ENCODE results near the gene ARHGEF19. TPM values are rescaled to one million over a fixed set of nuclear protein-coding genes. Genes with fewer than 3 reads are reported as not detected.
"Not testable (repeated sequence)": the region's sequence is repeated elsewhere in the genome, so short reads cannot be mapped to it uniquely, and the experiment has no call there.

ARHGEF19 gene
- total RNA-seq, 1 donor from 2014 or later = 1.3 TPM

GRCh38 chr1:16207318-16208269, 4.9 kb downstream of the ARHGEF19 start:
- intact Hi-C loops (cut with DNase I) = loop anchor here (2.0 kb wide), 1 partner anchor 29 kb away; the partner anchor contains the start of gene CPLANE2
- no peak for DNase-seq (ENCODE audit: low spot score)

GRCh38 chr1:16206547-16207317, 5.7 kb downstream of the ARHGEF19 start:
- intact Hi-C loops (cut with DNase I) = loop anchor here (2.0 kb wide), 1 partner anchor 30 kb away; the partner anchor contains the start of gene CPLANE2
- peak; percentile 97 for DNase-seq (ENCODE audit: low spot score)

GRCh38 chr1:16205891-16206546, 6.4 kb downstream of the ARHGEF19 start:
- intact Hi-C loops (cut with DNase I) = loop anchor here (2.0 kb wide), 1 partner anchor 31 kb away; the partner anchor contains the start of gene CPLANE2
- DNase-seq (ENCODE audit: low spot score) = no peak

- DNase-seq (ENCODE audit: low spot score) = no peak
- intact Hi-C loops (cut with DNase I) = no loop called here
Observed at GRCh38 chr1:16205334-16205671, 7.1 kb downstream of the ARHGEF19 start.

- intact Hi-C loops (cut with DNase I) = loop anchor here (5.0 kb wide), 1 partner anchor 158 kb away; no protein-coding TSS in a partner anchor
- DNase-seq (ENCODE audit: low spot score) = no peak
Observed at GRCh38 chr1:16204634-16205333, 7.7 kb downstream of the ARHGEF19 start.

GRCh38 chr1:16204216-16204615, 8.2 kb downstream of the ARHGEF19 start:
- DNase-seq (ENCODE audit: low spot score) = no peak
- intact Hi-C loops (cut with DNase I) = loop anchor here (5.0 kb wide), 1 partner anchor 158 kb away; no protein-coding TSS in a partner anchor

- DNase-seq (ENCODE audit: low spot score) = no peak
- intact Hi-C loops (cut with DNase I) = loop anchor here (5.0 kb wide), 1 partner anchor 159 kb away; no protein-coding TSS in a partner anchor
Observed at GRCh38 chr1:16203550-16203949, 8.9 kb downstream of the ARHGEF19 start.

- intact Hi-C loops (cut with DNase I) = loop anchor here (5.0 kb wide), 1 partner anchor 160 kb away; no protein-coding TSS in a partner anchor
- DNase-seq (ENCODE audit: low spot score) = no peak
Observed at GRCh38 chr1:16202281-16203210, 9.9 kb downstream of the ARHGEF19 start.

- DNase-seq (ENCODE audit: low spot score) = no peak
- intact Hi-C loops (cut with DNase I) = loop anchor here (5.0 kb wide), 1 partner anchor 163 kb away; no protein-coding TSS in a partner anchor
Observed at GRCh38 chr1:16199700-16200099, 12.8 kb downstream of the ARHGEF19 start.

GRCh38 chr1:16199157-16199501, 13.3 kb downstream of the ARHGEF19 start:
- no peak for DNase-seq (ENCODE audit: low spot score)
- intact Hi-C loops (cut with DNase I) = no loop called here

- intact Hi-C loops (cut with DNase I) = no loop called here
- no peak for DNase-seq (ENCODE audit: low spot score)
Observed at GRCh38 chr1:16198444-16199156, 13.9 kb downstream of the ARHGEF19 start.

GRCh38 chr1:16196874-16197273, 15.6 kb downstream of the ARHGEF19 start:
- intact Hi-C loops (cut with DNase I) = no loop called here

GRCh38 chr1:16196139-16196538, 16.3 kb downstream of the ARHGEF19 start:
- DNase-seq (ENCODE audit: low spot score); intact Hi-C loops (cut with DNase I): not testable (repeated sequence)

More at GRCh38 chr1:16196874-16197273, 15.6 kb downstream of the ARHGEF19 start:
- DNase-seq (ENCODE audit: low spot score) = no peak

GRCh38 chr1:16195518-16195905, 16.9 kb downstream of the ARHGEF19 start:
- no peak for DNase-seq (ENCODE audit: low spot score)
- intact Hi-C loops (cut with DNase I) = no loop called here

GRCh38 chr1:16191916-16192546, 20.4 kb downstream of the ARHGEF19 start:
- intact Hi-C loops (cut with DNase I) = no loop called here
- no peak for DNase-seq (ENCODE audit: low spot score)

GRCh38 chr1:16191309-16191708, 21.1 kb downstream of the ARHGEF19 start:
- DNase-seq (ENCODE audit: low spot score) = no peak
- intact Hi-C loops (cut with DNase I) = no loop called here

Measured in cardiac septum (tissue), 1 donor.